Skeletal muscle satellite cell (primary cell): ENCODE measurements around the gene POLE.

Experiments
- H3K27me3 ChIP-seq: 2 replicates; pipeline ENCODE4 v1.7.0; 2013; ENCODE audit warnings: low read length; ENCODE audit not compliant: control insufficient read depth, insufficient read depth
- H3K36me3 ChIP-seq: 2 replicates; pipeline ENCODE4 v1.7.0; 2013; ENCODE audit warnings: mild to moderate bottlenecking, control low read depth, low read length; ENCODE audit not compliant: insufficient read depth
- H3K4me1 ChIP-seq: 2 replicates; pipeline ENCODE4 v1.7.0; 2013; ENCODE audit warnings: low read length; ENCODE audit not compliant: control insufficient read depth, insufficient read depth
- H3K4me2 ChIP-seq: 2 replicates; pipeline ENCODE4 v1.7.0; 2013; ENCODE audit warnings: mild to moderate bottlenecking, low read length
- H3K4me3 ChIP-seq: 2 replicates; pipeline ENCODE4 v1.7.0; 2013; ENCODE audit warnings: low read length
- H3K9ac ChIP-seq: 2 replicates; pipeline ENCODE4 v1.7.0; 2013; ENCODE audit warnings: mild to moderate bottlenecking, low read depth, low read length, moderate library complexity
- H3K9me3 ChIP-seq: replicated peaks from 2 replicates; pipeline ENCODE4 v1.7.0; 2013; ENCODE audit warnings: mild to moderate bottlenecking, control low read depth, low read length

Gene POLE

GRCh38 chr12:132646850-132647249, 40.3 kb downstream of the POLE start:
- no peaks in the 10 kb centered on the region for H3K9me3 ChIP-seq
- no peak overlapping the region for H3K9ac ChIP-seq
- H3K27me3 ChIP-seq = no peaks in the 10 kb centered on the region
- H3K4me3 ChIP-seq = no peak overlapping the region
- H3K4me2 ChIP-seq = no peak overlapping the region
- peaks cover 48% of the 10 kb centered on the region for H3K36me3 ChIP-seq
- H3K4me1 ChIP-seq = no peaks in the 10 kb centered on the region

GRCh38 chr12:132642846-132643835, 44.0 kb downstream of the POLE start:
- Histone ChIP-seq H3K4me1 (no peaks in the 10 kb centered on the region), H3K4me3 (no peak overlapping the region), H3K4me2 (no peak overlapping the region), H3K9ac (no peak overlapping the region), H3K36me3 (peaks cover 39% of the 10 kb centered on the region), H3K27me3 (no peaks in the 10 kb centered on the region), H3K9me3 (no peaks in the 10 kb centered on the region)

GRCh38 chr12:132641811-132642650, 45.1 kb downstream of the POLE start:
- Histone ChIP-seq H3K27me3 (no peaks in the 10 kb centered on the region), H3K4me2 (no peak overlapping the region), H3K9ac (no peak overlapping the region), H3K9me3 (no peaks in the 10 kb centered on the region), H3K4me3 (no peak overlapping the region), H3K36me3 (peaks cover 31% of the 10 kb centered on the region), H3K4me1 (no peaks in the 10 kb centered on the region)

DNA sequence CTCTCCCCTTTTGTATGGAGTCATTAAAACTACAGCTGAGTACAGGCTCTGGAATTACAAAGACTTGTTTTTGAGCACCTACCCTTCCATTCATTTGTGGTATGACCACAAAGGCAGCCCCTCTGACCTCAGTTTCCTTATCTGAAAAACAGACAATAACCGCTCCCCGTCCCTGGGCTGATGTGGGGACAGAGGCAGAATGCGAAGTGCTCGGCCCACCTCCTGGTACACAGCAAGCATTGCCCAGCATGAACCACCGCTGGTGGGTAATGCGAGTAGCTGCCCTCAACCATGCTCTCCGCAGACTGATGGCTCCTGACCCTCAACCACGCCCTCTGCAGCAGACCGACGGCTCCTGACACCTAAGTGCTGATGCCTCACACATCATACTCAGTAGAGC, 46.2 kb downstream of the POLE start:
- no peak overlapping the region for H3K4me2 ChIP-seq
- no peaks in the 10 kb centered on the region for H3K4me1 ChIP-seq
- H3K27me3 ChIP-seq = no peaks in the 10 kb centered on the region
- no peak overlapping the region for H3K9ac ChIP-seq
- peaks cover 31% of the 10 kb centered on the region for H3K36me3 ChIP-seq
- no peaks in the 10 kb centered on the region for H3K9me3 ChIP-seq
- no peak overlapping the region for H3K4me3 ChIP-seq

GRCh38 chr12:132639956-132640520, 47.1 kb downstream of the POLE start:
- H3K36me3 ChIP-seq = peaks cover 35% of the 10 kb centered on the region
- no peaks in the 10 kb centered on the region for H3K27me3 ChIP-seq

DNA sequence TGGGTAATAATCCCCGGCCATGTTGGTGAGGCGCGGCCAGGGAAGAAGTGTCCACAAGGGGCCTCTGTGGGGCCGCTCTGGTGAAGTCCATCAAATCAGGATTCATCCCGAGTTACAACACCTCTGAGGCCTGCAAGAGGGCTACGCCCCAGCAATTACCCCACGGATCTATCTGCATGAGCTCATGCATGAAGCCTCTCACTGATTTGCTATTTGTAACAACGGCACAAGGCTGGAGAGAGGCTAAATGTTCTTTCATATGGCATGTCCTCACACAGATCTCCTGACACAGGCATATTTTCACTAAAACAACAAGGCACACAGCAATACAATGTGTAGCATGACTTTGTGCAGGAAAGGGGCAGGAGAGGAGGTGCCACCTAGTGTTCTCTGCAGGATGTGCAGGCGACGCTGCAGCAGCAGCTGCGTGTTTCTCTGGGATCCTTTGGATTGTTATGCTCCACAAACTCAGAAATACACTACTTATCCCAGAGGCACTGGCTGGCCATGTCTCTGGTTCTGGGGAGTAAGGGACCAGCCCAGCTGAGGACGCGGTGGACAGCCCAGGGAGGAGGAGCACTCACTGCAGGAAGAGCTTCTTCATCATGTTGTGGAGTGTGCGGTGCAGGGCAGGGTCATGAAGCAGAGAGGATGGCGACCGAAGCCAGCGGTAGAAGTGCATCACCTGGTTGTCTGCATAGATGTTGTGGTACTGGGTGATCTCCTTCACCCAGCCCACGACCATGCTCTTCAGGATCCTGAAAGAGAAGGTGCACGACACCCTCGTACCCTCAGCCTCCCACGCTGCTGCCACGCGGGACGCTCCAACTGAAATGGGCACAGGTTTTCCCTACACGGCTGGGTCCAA, 48.4 kb downstream of the POLE start:
- Histone ChIP-seq H3K9ac (no peak overlapping the region), H3K36me3 (peaks cover 37% of the 10 kb centered on the region), H3K27me3 (no peaks in the 10 kb centered on the region), H3K4me1 (no peaks in the 10 kb centered on the region), H3K9me3 (no peaks in the 10 kb centered on the region), H3K4me2 (no peak overlapping the region), H3K4me3 (no peak overlapping the region)

More at GRCh38 chr12:132639956-132640520, 47.1 kb downstream of the POLE start:
- no peak overlapping the region for H3K9ac ChIP-seq
- H3K4me3 ChIP-seq = no peak overlapping the region
- no peak overlapping the region for H3K4me2 ChIP-seq
- H3K9me3 ChIP-seq = no peaks in the 10 kb centered on the region
- no peaks in the 10 kb centered on the region for H3K4me1 ChIP-seq

DNA sequence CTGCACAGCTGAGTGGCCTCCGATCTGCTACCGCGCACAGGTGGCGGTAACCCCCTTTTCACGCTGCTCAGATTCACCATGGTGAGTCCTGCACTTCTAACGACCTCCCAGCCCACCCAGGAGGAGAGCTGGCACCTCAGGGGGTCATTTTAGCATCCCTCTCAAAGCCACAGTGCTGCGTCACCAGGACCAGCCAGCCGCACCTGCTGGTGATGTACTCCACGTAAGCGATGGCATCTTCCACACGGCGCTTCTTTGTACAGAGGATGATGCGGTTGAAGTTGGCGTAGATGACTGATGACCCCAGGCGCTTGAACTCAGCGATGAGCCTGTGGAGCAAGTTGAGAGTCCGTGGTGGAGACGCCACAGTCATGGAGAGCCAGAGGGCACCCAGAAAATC, 49.3 kb downstream of the POLE start:
- peaks cover 38% of the 10 kb centered on the region for H3K36me3 ChIP-seq
- H3K27me3 ChIP-seq = no peaks in the 10 kb centered on the region
- H3K4me2 ChIP-seq = no peak overlapping the region
- H3K9ac ChIP-seq = no peak overlapping the region
- H3K4me3 ChIP-seq = no peak overlapping the region
- no peaks in the 10 kb centered on the region for H3K9me3 ChIP-seq
- no peaks in the 10 kb centered on the region for H3K4me1 ChIP-seq

- Histone ChIP-seq H3K9me3 (no peaks in the 10 kb centered on the region), H3K27me3 (no peaks in the 10 kb centered on the region), H3K36me3 (peaks cover 41% of the 10 kb centered on the region), H3K4me3 (no peak overlapping the region), H3K4me1 (no peaks in the 10 kb centered on the region), H3K9ac (no peak overlapping the region), H3K4me2 (no peak overlapping the region)
Observed at GRCh38 chr12:132635076-132635955, 51.8 kb downstream of the POLE start.

GRCh38 chr12:132634411-132634990, 52.6 kb downstream of the POLE start:
- H3K4me3 ChIP-seq = no peak overlapping the region
- no peaks in the 10 kb centered on the region for H3K27me3 ChIP-seq
- H3K36me3 ChIP-seq = peaks cover 42% of the 10 kb centered on the region
- H3K9ac ChIP-seq = no peak overlapping the region
- no peak overlapping the region for H3K4me2 ChIP-seq
- H3K4me1 ChIP-seq = no peaks in the 10 kb centered on the region
- H3K9me3 ChIP-seq = no peaks in the 10 kb centered on the region

- H3K4me1 ChIP-seq = no peaks in the 10 kb centered on the region
- H3K4me3 ChIP-seq = no peak overlapping the region
- H3K9me3 ChIP-seq = no peaks in the 10 kb centered on the region
- H3K4me2 ChIP-seq = no peak overlapping the region
- H3K9ac ChIP-seq = no peak overlapping the region
- peaks cover 48% of the 10 kb centered on the region for H3K36me3 ChIP-seq
- no peaks in the 10 kb centered on the region for H3K27me3 ChIP-seq
Observed at GRCh38 chr12:132633901-132634300, 53.2 kb downstream of the POLE start.
